ENCODE measurements around the gene GYG2.
"Not testable (repeated sequence)": the region's sequence is repeated elsewhere in the genome, so short reads cannot be mapped to it uniquely, and the experiment has no call there.

DNA sequence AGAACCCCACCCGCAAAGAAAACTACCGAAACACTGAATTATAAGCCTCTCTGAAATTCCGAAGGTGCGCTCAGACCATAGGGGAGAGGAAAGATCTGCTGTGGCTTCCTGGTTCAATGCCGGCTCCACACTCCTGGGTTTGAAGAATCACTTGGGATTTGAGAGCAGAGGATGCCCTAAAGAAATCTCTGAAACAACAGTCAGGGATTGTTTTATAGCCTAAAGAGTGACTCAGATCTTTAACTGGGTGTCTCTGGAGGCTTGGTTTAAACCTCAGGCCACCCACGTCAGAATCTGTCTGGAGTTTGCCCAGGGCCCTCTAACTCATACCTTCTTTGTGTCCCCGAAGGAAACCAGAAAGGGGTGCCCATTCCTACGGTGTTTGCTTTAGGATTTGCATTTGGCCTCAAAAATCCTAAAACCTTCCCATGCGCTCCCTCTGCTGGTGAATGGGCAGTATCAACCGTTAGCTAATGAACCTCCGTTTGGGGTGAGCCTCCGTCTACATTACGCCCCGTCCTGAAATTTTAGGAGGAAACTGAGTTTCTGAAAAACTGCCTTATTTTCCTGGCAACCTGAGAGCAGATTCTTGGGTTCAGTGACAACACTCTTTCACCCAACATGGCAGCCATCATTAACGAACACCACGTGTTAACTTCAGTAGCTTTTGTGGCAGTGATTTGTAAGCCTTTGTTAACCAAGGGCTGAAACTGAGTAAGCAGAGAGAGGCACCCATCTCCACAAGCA, 16.4 kb upstream of the GYG2 start:
- TF ChIP-seq CTCF (IDR thresholded peaks at IDR 0.05) = peak; percentile 31 to 73 (median 66)
- TF ChIP-seq POLR2A, POLR2AphosphoS5, EP300 (IDR thresholded peaks at IDR 0.05): not testable (repeated sequence)

Data from gastroesophageal sphincter (tissue), 3 donors.